DMS153 treated with DMSO at 0.1 percent for 48 hours (cell line): Measurements from ENCODE around the gene RNF40.

Experiments
- DNase-seq: peaks from one replicate; lab custom pipeline; 2025; ENCODE audit not compliant: unreplicated experiment; lab: John Stamatoyannopoulos, UW

RNF40 gene

GRCh38 chr16:30761928-30762902, at the start of gene RNF40, which contains the start of gene CFAP119:
TSS of gene RNF40 (plus strand) at chr16:30762322. CDS start at chr16:30762546, 224 bp downstream.
TSS of gene CFAP119 (minus strand) at chr16:30762062. CDS start at chr16:30761748, 314 bp downstream.
- DNase-seq, result peak; percentile 89

- no peak for DNase-seq
Observed at GRCh38 chr16:30715750-30716445, 46.2 kb upstream of the RNF40 start.

- no peak for DNase-seq
Observed at GRCh38 chr16:30720086-30720485, 42.0 kb upstream of the RNF40 start.

- DNase-seq, result no peak
Observed at GRCh38 chr16:30720694-30721093, 41.4 kb upstream of the RNF40 start.

GRCh38 chr16:30721167-30721566, 41.0 kb upstream of the RNF40 start:
- no peak for DNase-seq

GRCh38 chr16:30721606-30722005, 40.5 kb upstream of the RNF40 start:
- DNase-seq, result no peak

GRCh38 chr16:30722443-30722842, 39.7 kb upstream of the RNF40 start:
- DNase-seq, result no peak

GRCh38 chr16:30722916-30723315, 39.2 kb upstream of the RNF40 start:
- DNase-seq, result no peak

- DNase-seq, result no peak
Observed at GRCh38 chr16:30723725-30724355, 38.3 kb upstream of the RNF40 start.

GRCh38 chr16:30724641-30725417, 37.3 kb upstream of the RNF40 start:
- DNase-seq, result no peak

GRCh38 chr16:30725418-30725792, 36.7 kb upstream of the RNF40 start:
- DNase-seq, result no peak

GRCh38 chr16:30728321-30728720, 33.8 kb upstream of the RNF40 start:
- no peak for DNase-seq

- no peak for DNase-seq
Observed at GRCh38 chr16:30728899-30729672, 33.0 kb upstream of the RNF40 start.

- no peak for DNase-seq
Observed at GRCh38 chr16:30731411-30731810, 30.7 kb upstream of the RNF40 start.

GRCh38 chr16:30736995-30737793, 24.9 kb upstream of the RNF40 start:
- no peak for DNase-seq

- DNase-seq, result no peak
Observed at GRCh38 chr16:30737794-30738648, 24.1 kb upstream of the RNF40 start.

GRCh38 chr16:30738984-30739951, 22.9 kb upstream of the RNF40 start:
- DNase-seq, result no peak
